ENCODE data around the gene ITM2C.

ITM2C gene

DNA sequence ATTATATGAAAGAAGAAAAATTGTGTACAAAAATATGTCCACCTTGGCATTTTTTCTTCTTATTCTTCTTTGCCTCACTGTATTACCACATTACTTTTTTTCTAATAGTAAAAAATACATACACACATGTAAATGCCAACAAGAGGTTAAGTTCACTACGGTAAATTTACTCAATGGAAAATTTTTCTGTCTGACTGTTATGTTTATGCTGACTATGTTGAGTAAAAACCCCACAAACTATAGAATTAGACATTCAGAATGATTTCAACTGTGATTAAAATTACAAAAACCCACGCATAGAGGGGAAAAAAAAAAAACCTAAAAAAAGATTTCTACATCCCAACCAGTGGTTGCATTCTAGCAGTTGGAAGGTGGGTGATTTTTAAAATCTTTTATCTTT lies 54.9 kb downstream of the ITM2C start:
- Histone ChIP-seq H3K27me3 (ENCODE audit: insufficient read depth, low read length) (peaks cover 5% of the 10 kb centered on the region; the same call in 1 of the 2 replicates), H3K27ac (ENCODE audit: low read depth, low read length, poor library complexity, severe bottlenecking) (no peak overlapping the region), H3K4me1 (ENCODE audit: insufficient read depth, low read length, severe bottlenecking) (peaks cover 5% of the 10 kb centered on the region)

DNA sequence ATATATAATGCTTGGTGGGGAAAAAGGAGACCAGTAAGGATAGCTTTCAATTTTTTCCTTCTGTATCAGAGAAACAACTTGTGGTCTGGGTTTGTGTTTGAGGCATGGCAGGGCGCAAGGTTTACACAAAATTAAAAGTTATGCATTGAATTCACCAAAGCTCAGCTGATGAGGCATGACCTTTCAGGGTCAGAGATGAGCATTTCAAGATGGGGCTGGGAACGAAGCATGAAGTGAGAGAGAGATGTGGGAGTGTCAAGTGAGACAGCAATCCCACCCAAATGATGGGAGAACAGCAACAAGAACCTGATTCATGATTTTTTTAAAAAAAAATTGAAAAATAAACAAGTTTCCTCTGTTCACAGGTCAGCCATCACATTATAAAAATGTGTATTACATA lies 55.4 kb downstream of the ITM2C start:
- H3K4me2 ChIP-seq (ENCODE audit: low read length) = no peak overlapping the region
- peaks cover 5% of the 10 kb centered on the region; the same call in 1 of the 2 replicates for H3K27me3 ChIP-seq (ENCODE audit: insufficient read depth, low read length)

More for the DNA sequence above, 54.9 kb downstream of the ITM2C start:
- no peak overlapping the region for H3K4me2 ChIP-seq (ENCODE audit: low read length)
- no peaks in the 10 kb centered on the region for H4K20me1 ChIP-seq (ENCODE audit: insufficient read depth, low read length)
- H3K9me2 ChIP-seq (ENCODE audit: low read depth, low read length) = no peaks in the 10 kb centered on the region
- no peak overlapping the region for H3K9ac ChIP-seq (ENCODE audit: low read length)
- no peaks in the 10 kb centered on the region for H3K36me3 ChIP-seq (ENCODE audit: insufficient read depth, low read length)
- H2AFZ ChIP-seq (ENCODE audit: low read length) = no peak overlapping the region
- H3K79me2 ChIP-seq (ENCODE audit: insufficient read depth, low read length) = no peaks in the 10 kb centered on the region
- TF ChIP-seq CTCF (IDR thresholded peaks at IDR 0.05; ENCODE audit: low read length) (no peak), EZH2 (IDR thresholded peaks at IDR 0.05; ENCODE audit: borderline replicate concordance, low read length) (no peak)
- H3K4me3 ChIP-seq (ENCODE audit: low read depth, low read length, poor library complexity, severe bottlenecking) = no peak overlapping the region
- H3K9me3 ChIP-seq (ENCODE audit: low read length) = no peaks in the 10 kb centered on the region
- no peaks in the 10 kb centered on the region for H3F3A ChIP-seq (ENCODE audit: insufficient read depth, low read length)

DNA sequence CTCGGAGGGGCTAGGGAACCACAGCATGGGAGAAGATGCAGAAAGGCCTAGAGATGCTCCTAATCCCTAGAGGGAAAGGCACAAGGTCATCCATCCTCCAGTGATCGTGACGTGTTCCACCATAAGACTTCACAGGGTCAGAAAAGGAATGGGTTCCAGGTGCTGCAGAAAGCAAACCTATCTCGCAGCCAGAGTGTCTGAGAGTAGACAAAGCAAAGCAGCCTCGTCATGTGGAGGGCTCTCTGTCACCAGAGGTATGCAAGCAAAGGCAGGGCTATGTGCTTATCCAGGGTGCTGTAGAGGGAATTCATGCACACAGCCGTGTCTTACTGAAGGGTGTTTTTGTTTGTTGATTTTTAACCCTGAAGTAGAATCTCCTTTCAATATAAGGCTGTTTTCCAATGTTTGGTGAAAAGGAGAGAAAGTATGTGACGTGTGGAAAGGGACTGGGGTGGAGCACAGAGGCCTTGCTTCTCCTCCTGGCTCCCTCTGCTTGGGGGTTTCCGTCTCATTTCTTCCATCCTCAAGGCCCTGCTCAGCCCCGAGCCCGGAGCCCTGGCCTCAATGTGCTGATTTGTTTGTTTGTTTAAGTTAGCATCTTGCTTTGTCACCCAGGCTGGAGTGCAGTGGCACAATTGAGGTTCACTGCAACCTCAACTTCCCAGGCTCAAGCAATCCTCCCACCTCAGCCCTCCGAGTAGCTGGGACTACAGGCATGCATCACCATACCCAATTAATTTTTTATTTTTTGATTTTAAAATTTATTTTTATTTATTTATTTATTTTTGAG lies 57.3 kb downstream of the ITM2C start:
- Histone ChIP-seq H3K4me1 (ENCODE audit: insufficient read depth, low read length, severe bottlenecking) (peaks cover 9% of the 10 kb centered on the region), H3K27me3 (ENCODE audit: insufficient read depth, low read length) (peaks cover 5% of the 10 kb centered on the region; the same call in 1 of the 2 replicates), H2AFZ (ENCODE audit: low read length) (no peak overlapping the region), H3K27ac (ENCODE audit: low read depth, low read length, poor library complexity, severe bottlenecking) (no peak overlapping the region), H3K9ac (ENCODE audit: low read length) (no peak overlapping the region), H3F3A (ENCODE audit: insufficient read depth, low read length) (no peaks in the 10 kb centered on the region), H3K4me2 (ENCODE audit: low read length) (no peak overlapping the region), H3K9me2 (ENCODE audit: low read depth, low read length) (no peaks in the 10 kb centered on the region), H3K79me2 (ENCODE audit: insufficient read depth, low read length) (no peaks in the 10 kb centered on the region), H4K20me1 (ENCODE audit: insufficient read depth, low read length) (no peaks in the 10 kb centered on the region), H3K4me3 (ENCODE audit: low read depth, low read length, poor library complexity, severe bottlenecking) (no peak overlapping the region), H3K9me3 (ENCODE audit: low read length) (no peaks in the 10 kb centered on the region), H3K36me3 (ENCODE audit: insufficient read depth, low read length) (no peaks in the 10 kb centered on the region)
- TF ChIP-seq EZH2 (IDR thresholded peaks at IDR 0.05; ENCODE audit: borderline replicate concordance, low read length) = no peak

More for the DNA sequence above, 55.4 kb downstream of the ITM2C start:
- H3K9me2 ChIP-seq (ENCODE audit: low read depth, low read length) = no peaks in the 10 kb centered on the region
- no peaks in the 10 kb centered on the region for H4K20me1 ChIP-seq (ENCODE audit: insufficient read depth, low read length)
- no peak overlapping the region for H3K27ac ChIP-seq (ENCODE audit: low read depth, low read length, poor library complexity, severe bottlenecking)
- H3K36me3 ChIP-seq (ENCODE audit: insufficient read depth, low read length) = no peaks in the 10 kb centered on the region
- H3K4me3 ChIP-seq (ENCODE audit: low read depth, low read length, poor library complexity, severe bottlenecking) = no peak overlapping the region
- TF ChIP-seq CTCF (IDR thresholded peaks at IDR 0.05; ENCODE audit: low read length) (no peak), EZH2 (IDR thresholded peaks at IDR 0.05; ENCODE audit: borderline replicate concordance, low read length) (no peak)
- no peaks in the 10 kb centered on the region for H3K79me2 ChIP-seq (ENCODE audit: insufficient read depth, low read length)
- H3K9ac ChIP-seq (ENCODE audit: low read length) = no peak overlapping the region
- no peaks in the 10 kb centered on the region for H3K9me3 ChIP-seq (ENCODE audit: low read length)
- H3K4me1 ChIP-seq (ENCODE audit: insufficient read depth, low read length, severe bottlenecking) = peaks cover 9% of the 10 kb centered on the region
- H2AFZ ChIP-seq (ENCODE audit: low read length) = no peak overlapping the region
- H3F3A ChIP-seq (ENCODE audit: insufficient read depth, low read length) = no peaks in the 10 kb centered on the region

Measured in OCI-LY1 (cell line).